CD8-positive, alpha-beta memory T cell (primary cell): ENCODE measurements around the gene JAK3. TPM values are rescaled to one million over a fixed set of nuclear protein-coding genes. Genes with fewer than 3 reads are reported as not detected.

Source experiments
- CTCF ChIA-PET: fragments of 350-600 bp; sonication (Branson Sonifier 250); formaldehyde crosslinking; loops from one replicate; lab custom pipeline; 2021; ENCODE audit warnings: antibody characterized with exemption; lab: Charles Lee
- POLR2A ChIA-PET: fragments of 350-600 bp; sonication (Branson Sonifier 250); formaldehyde crosslinking; loops from one replicate; lab custom pipeline; 2021; ENCODE audit warnings: antibody characterized with exemption; lab: Charles Lee
- DNase-seq, 5 donors: peaks; one replicate each; pipeline versions ENCODE4 v3.0.0 to v3.0.0-alpha.2; 2020 to 2022; ENCODE audit warnings: mixed read lengths in 1 of 5
- H3K27ac ChIP-seq: one replicate; pipeline ENCODE4 v1.7.0; 2013; ENCODE audit warnings: low read depth, mild to moderate bottlenecking, low read length, moderate library complexity
- H3K27me3 ChIP-seq: 2 replicates; pipeline ENCODE4 v1.7.0; 2013; ENCODE audit warnings: low read length, mild to moderate bottlenecking; ENCODE audit not compliant: insufficient read depth, poor library complexity, severe bottlenecking
- H3K36me3 ChIP-seq: 2 replicates; pipeline ENCODE4 v1.7.0; 2013; ENCODE audit warnings: mild to moderate bottlenecking, low read length, moderate library complexity; ENCODE audit not compliant: insufficient read depth
- H3K4me1 ChIP-seq: 2 replicates; pipeline ENCODE4 v1.7.0; 2013; ENCODE audit warnings: mild to moderate bottlenecking, low read length, moderate library complexity; ENCODE audit not compliant: insufficient read depth
- H3K4me3 ChIP-seq: 2 replicates; pipeline ENCODE4 v1.7.0; 2013; ENCODE audit warnings: mild to moderate bottlenecking, low read length
- H3K9me3 ChIP-seq: 2 replicates; pipeline ENCODE4 v1.7.0; 2013; ENCODE audit warnings: mild to moderate bottlenecking, low read length
- H3K27ac Mint-ChIP-seq, 8 donors: one replicate each; pipeline ENCODE4 v1.8.0; 2020 to 2021; ENCODE audit warnings: mixed read lengths in 8 of 8, mild to moderate bottlenecking in 6 of 8, inconsistent platforms in 3 of 8, moderate library complexity in 3 of 8
- H3K27me3 Mint-ChIP-seq, 2 donors: one replicate each; pipeline ENCODE4 v1.8.0; 2020 to 2021; ENCODE audit warnings: mixed read lengths in 2 of 2, mild to moderate bottlenecking in 1 of 2, moderate library complexity in 1 of 2
- H3K36me3 Mint-ChIP-seq, 3 donors: one replicate each; pipeline ENCODE4 v1.8.0; 2020 to 2021; ENCODE audit warnings: mixed read lengths in 3 of 3, inconsistent platforms in 1 of 3, mild to moderate bottlenecking in 1 of 3
- H3K4me1 Mint-ChIP-seq, 3 donors: one replicate each; pipeline ENCODE4 v1.8.0; 2020 to 2021; ENCODE audit warnings: mixed read lengths in 3 of 3, inconsistent platforms in 1 of 3, mild to moderate bottlenecking in 1 of 3
- H3K4me3 Mint-ChIP-seq, 7 donors: one replicate each; pipeline ENCODE4 v1.8.0; 2020 to 2021; ENCODE audit warnings: mixed read lengths in 7 of 7, mild to moderate bottlenecking in 6 of 7, moderate library complexity in 4 of 7, inconsistent platforms in 2 of 7
- H3K9me3 Mint-ChIP-seq, 5 donors: one replicate each; pipeline ENCODE4 v1.8.0; 2020 to 2022; ENCODE audit warnings: mixed read lengths in 5 of 5, mild to moderate bottlenecking in 3 of 5, moderate library complexity in 2 of 5, inconsistent platforms in 1 of 5
- polyA plus RNA-seq: library from polyadenylated mRNA; unstranded; fragments of 300-500 nt; fragmentation: Illumina TruSeq; gene quantifications from one replicate; pipeline ENCODE4 v1.2.3, GENCODE V29; 2021
- total RNA-seq, 2 experiments: library from RNA; stranded (reverse); gene quantifications; one replicate each; pipeline ENCODE4 v1.2.3, GENCODE V29; 2021

The JAK3 gene
- total and polyA plus RNA-seq, 3 experiments from 2014 or later, result 84.0 to 125 (median 119) TPM

DNA sequence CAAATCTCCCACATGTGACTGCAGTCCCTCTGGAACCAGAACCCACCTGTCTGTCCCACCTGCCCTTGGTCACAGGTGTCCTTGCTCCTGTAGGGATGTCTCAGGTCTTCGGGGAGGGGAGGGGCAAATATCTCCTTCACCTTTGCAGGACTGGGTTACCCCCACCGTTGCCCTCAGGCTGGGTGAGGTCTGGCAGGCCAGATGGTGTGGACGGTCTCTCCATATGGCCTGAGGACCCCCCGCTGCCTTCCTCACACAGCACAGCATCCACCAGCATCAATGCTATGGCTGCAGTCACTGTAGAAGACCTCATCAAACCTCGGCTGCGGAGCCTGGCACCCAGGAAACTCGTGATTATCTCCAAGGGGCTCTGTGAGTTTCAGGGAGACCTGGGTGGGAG is 33.9 kb upstream of the JAK3 start:
- CTCF ChIA-PET, result no interaction called here

DNA sequence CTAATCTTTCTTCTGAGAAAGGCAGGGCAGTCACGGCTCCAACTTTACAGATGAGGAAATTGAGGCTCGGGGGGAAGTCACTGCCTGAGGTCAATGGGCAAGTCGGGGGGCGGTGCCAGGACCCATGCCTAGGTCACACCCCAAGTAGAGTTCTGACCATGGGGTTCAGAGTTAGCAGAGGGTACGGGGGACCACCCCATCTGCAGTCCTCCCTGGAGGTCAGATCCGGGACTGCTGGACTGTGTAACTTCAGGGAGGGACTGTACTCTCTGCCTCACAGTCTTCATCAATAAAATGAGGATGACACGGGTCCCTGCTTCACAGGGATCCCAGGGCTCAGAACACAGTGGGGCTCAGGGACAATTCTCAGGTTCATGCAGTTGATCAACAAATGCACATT is 31.7 kb upstream of the JAK3 start:
- CTCF ChIA-PET, result interaction anchor here (0.8 to 1.3 kb wide), 2 partner anchors 20 to 50 kb away, joined by 3 read pairs; partner anchors contain the start of gene RPL18A
- Mint-ChIP-seq H3K4me3 (no peak overlapping the region), H3K27me3 (peaks cover 0 to 1% of the 10 kb centered on the region in 2 donors), H3K9me3 (peaks cover 0 to 2% (median 0%) of the 10 kb centered on the region in 5 donors), H3K27ac (no peak overlapping the region), H3K36me3 (no peaks in the 10 kb centered on the region), H3K4me1 (peaks cover 0 to 3% (median 2%) of the 10 kb centered on the region in 3 donors)
- no peaks in the 10 kb centered on the region for H3K4me1 ChIP-seq
- no peak overlapping the region for H3K27ac ChIP-seq
- H3K27me3 ChIP-seq, result no peaks in the 10 kb centered on the region
- H3K9me3 ChIP-seq, result no peaks in the 10 kb centered on the region
- no peak for DNase-seq
- POLR2A ChIA-PET, result interaction anchor here (0.6 kb wide), 1 partner anchor 185 kb away, joined by 14 read pairs; no protein-coding TSS in a partner anchor
- H3K4me3 ChIP-seq, result no peak overlapping the region
- no peaks in the 10 kb centered on the region for H3K36me3 ChIP-seq

More for the DNA sequence above, 33.9 kb upstream of the JAK3 start:
- Mint-ChIP-seq H3K36me3 (no peaks in the 10 kb centered on the region), H3K4me3 (no peak overlapping the region), H3K4me1 (no peaks in the 10 kb centered on the region), H3K27ac (no peak overlapping the region), H3K9me3 (peaks cover 0 to 2% (median 0%) of the 10 kb centered on the region in 5 donors), H3K27me3 (no peaks in the 10 kb centered on the region)
- H3K9me3 ChIP-seq, result no peaks in the 10 kb centered on the region
- no peaks in the 10 kb centered on the region for H3K27me3 ChIP-seq
- POLR2A ChIA-PET, result no interaction called here
- no peak overlapping the region for H3K27ac ChIP-seq
- no peaks in the 10 kb centered on the region for H3K36me3 ChIP-seq
- H3K4me1 ChIP-seq, result no peaks in the 10 kb centered on the region
- no peak for DNase-seq
- H3K4me3 ChIP-seq, result no peak overlapping the region

- Histone ChIP-seq H3K36me3 (no peaks in the 10 kb centered on the region), H3K9me3 (no peaks in the 10 kb centered on the region), H3K4me1 (peaks cover 12% of the 10 kb centered on the region), H3K27me3 (no peaks in the 10 kb centered on the region), H3K27ac (no peak overlapping the region), H3K4me3 (no peak overlapping the region)
- DNase-seq, result no peak
- CTCF ChIA-PET, result no interaction called here
- H3K27me3 Mint-ChIP-seq, result peaks cover 0 to 1% of the 10 kb centered on the region in 2 donors
- H3K4me3 Mint-ChIP-seq, result no peak overlapping the region
- H3K9me3 Mint-ChIP-seq, result no peaks in the 10 kb centered on the region
- peaks cover 0 to 18% (median 4%) of the 10 kb centered on the region in 3 donors for H3K4me1 Mint-ChIP-seq
- H3K27ac Mint-ChIP-seq, result no peak overlapping the region
- H3K36me3 Mint-ChIP-seq, result no peaks in the 10 kb centered on the region
- POLR2A ChIA-PET, result no interaction called here
These were observed 29.9 kb upstream of the JAK3 start for GRCh38 chr19:17877696-17878095.

GRCh38 chr19:17874758-17875135 is 27.0 kb upstream of the JAK3 start:
- no peaks in the 10 kb centered on the region for H3K36me3 Mint-ChIP-seq
- Histone ChIP-seq H3K36me3 (no peaks in the 10 kb centered on the region), H3K27me3 (no peaks in the 10 kb centered on the region), H3K4me1 (peaks cover 19% of the 10 kb centered on the region), H3K27ac (no peak overlapping the region), H3K9me3 (no peaks in the 10 kb centered on the region), H3K4me3 (no peak overlapping the region)
- peak overlapping the region in 6 of 7 donors; percentile 37 to 74 (median 68) for H3K4me3 Mint-ChIP-seq
- DNase-seq, result no peak
- H3K9me3 Mint-ChIP-seq, result no peaks in the 10 kb centered on the region
- peaks cover 0 to 3% of the 10 kb centered on the region in 2 donors for H3K27me3 Mint-ChIP-seq
- H3K4me1 Mint-ChIP-seq, result peaks cover 0 to 31% (median 6%) of the 10 kb centered on the region in 3 donors
- peak overlapping the region in 2 of 8 donors; percentile 18 to 68 for H3K27ac Mint-ChIP-seq
- ChIA-PET CTCF (interaction anchor here (0.9 kb wide), 1 partner anchor 15 kb away, joined by 3 read pairs; the partner anchor contains the start of gene RPL18A), POLR2A (no interaction called here)

DNA sequence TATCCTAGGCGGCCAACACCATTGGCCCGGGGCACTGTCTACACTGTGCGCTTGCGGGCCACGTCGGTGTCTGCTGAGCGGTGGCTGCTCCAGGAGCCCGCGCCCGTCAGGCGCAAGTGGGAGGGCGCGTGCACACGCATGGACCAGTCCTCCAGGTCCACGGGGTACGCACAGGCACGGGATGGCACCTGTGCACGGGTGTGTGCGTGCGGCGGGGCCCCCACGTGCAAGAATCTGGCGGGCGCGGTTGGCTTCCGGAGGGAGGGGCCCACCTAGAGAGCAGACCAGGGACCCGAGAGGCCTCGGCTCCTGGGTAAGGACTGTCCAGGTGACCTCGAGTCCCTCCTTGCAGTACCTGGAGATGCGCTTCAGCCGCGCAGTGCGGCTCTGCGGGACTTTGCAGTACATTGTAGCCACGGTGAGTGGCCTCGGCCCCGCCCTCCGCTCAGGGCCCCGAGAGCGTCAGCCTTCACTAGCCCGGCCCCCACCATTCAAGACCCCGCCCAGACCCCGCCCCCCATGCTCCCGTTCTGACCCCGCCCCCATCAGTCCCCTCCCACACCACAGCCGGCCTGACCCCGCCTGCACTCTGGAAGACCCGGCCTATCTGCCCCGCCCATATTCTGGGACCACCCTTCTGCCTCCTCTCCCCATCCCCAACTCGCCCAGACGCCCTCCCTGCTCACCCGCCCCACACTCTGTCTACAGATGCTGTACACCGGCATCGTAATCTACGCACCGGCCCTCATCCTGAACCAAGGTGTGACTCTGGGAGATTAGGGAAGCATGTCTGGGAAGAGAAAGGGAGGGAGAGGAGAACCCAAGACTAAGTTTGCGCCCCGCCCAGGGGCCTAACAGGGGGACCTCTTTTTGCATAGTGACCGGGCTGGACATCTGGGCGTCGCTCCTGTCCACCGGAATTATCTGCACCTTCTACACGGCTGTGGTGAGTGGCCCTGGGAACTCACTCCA is 26.3 kb upstream of the JAK3 start:
- H3K27ac ChIP-seq, result no peak overlapping the region
- H3K27ac Mint-ChIP-seq, result peak overlapping the region in 4 of 8 donors; percentile 18 to 76 (median 64)
- H3K27me3 ChIP-seq, result no peaks in the 10 kb centered on the region
- H3K4me3 Mint-ChIP-seq, result peak overlapping the region; percentile 69 to 85 (median 77)
- CTCF ChIA-PET, result interaction anchor here (0.9 to 4.2 kb wide), 2 partner anchors 14 to 15 kb away, joined by 3 to 21 read pairs; partner anchors contain the start of gene RPL18A
- POLR2A ChIA-PET, result no interaction called here
- DNase-seq, result peak; percentile 47 to 75 (median 57)
- peaks cover 0 to 3% of the 10 kb centered on the region in 2 donors for H3K27me3 Mint-ChIP-seq
- peaks cover 19% of the 10 kb centered on the region for H3K4me1 ChIP-seq
- no peaks in the 10 kb centered on the region for H3K9me3 Mint-ChIP-seq
- no peaks in the 10 kb centered on the region for H3K9me3 ChIP-seq
- no peaks in the 10 kb centered on the region for H3K36me3 Mint-ChIP-seq
- H3K4me3 ChIP-seq, result peak overlapping the region; percentile 61
- no peaks in the 10 kb centered on the region for H3K36me3 ChIP-seq
- peaks cover 0 to 31% (median 6%) of the 10 kb centered on the region in 3 donors for H3K4me1 Mint-ChIP-seq

DNA sequence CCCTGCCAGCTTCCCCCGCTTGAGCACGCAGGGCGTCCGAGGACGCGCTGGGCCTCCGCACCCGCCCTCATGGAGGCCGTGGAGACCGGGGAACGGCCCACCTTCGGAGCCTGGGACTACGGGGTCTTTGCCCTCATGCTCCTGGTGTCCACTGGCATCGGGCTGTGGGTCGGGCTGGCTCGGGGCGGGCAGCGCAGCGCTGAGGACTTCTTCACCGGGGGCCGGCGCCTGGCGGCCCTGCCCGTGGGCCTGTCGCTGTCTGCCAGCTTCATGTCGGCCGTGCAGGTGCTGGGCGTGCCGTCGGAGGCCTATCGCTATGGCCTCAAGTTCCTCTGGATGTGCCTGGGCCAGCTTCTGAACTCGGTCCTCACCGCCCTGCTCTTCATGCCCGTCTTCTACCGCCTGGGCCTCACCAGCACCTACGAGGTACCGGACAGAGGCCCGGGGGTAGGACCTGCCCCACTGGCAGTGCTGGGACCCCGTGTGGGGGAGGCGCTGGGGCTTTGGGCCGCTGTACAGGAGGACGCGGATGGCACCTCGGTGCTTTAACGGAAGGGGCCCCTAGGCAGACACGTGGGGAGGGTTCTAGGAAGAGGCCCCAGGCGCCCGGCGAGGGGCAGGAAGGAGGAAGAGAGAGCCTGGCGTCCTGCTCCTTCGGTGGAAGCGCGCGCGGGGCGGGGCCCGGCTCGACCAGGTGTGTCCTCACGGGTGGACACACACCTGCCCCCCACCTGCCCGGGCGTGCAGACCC is 24.6 kb upstream of the JAK3 start:
- no peaks in the 10 kb centered on the region for H3K36me3 Mint-ChIP-seq
- H3K9me3 Mint-ChIP-seq, result no peaks in the 10 kb centered on the region
- H3K27me3 ChIP-seq, result no peaks in the 10 kb centered on the region
- ChIA-PET POLR2A (interaction anchor here (2.8 kb wide), 1 partner anchor 13 kb away, joined by 15 read pairs; the partner anchor contains the start of gene RPL18A), CTCF (interaction anchor here (0.5 to 4.2 kb wide), 3 partner anchors 13 to 954 kb away, joined by 3 to 21 read pairs (median 5); partner anchors contain the start of genes CCDC124 and RPL18A)
- peaks cover 19% of the 10 kb centered on the region for H3K4me1 ChIP-seq
- H3K4me1 Mint-ChIP-seq, result peaks cover 0 to 31% (median 6%) of the 10 kb centered on the region in 3 donors
- peak overlapping the region; percentile 35 to 90 (median 58) for H3K4me3 Mint-ChIP-seq
- peak in 1 of 5 donors; percentile 35 for DNase-seq
- no peaks in the 10 kb centered on the region for H3K9me3 ChIP-seq
- peaks cover 0 to 3% of the 10 kb centered on the region in 2 donors for H3K27me3 Mint-ChIP-seq
- H3K4me3 ChIP-seq, result peak overlapping the region; percentile 61
- peak overlapping the region in 1 of 8 donors; percentile 63 for H3K27ac Mint-ChIP-seq
- no peaks in the 10 kb centered on the region for H3K36me3 ChIP-seq
- H3K27ac ChIP-seq, result no peak overlapping the region

- Histone ChIP-seq H3K4me3 (peak within 1 kb of the TSS; percentile 61), H3K36me3 (no peaks in the 10 kb centered on the region), H3K27me3 (no peaks in the 10 kb centered on the region), H3K27ac (no peak within 1 kb of the TSS), H3K9me3 (no peaks in the 10 kb centered on the region), H3K4me1 (peaks cover 19% of the 10 kb centered on the region)
- DNase-seq, result peak in 1 of 5 donors; percentile 28
- H3K4me1 Mint-ChIP-seq, result peaks cover 0 to 31% (median 6%) of the 10 kb centered on the region in 3 donors
- ChIA-PET POLR2A (interaction anchor here (2.8 kb wide), 1 partner anchor 12 kb away, joined by 15 read pairs; the partner anchor contains the start of gene RPL18A), CTCF (interaction anchor here (1.1 to 4.2 kb wide), 2 partner anchors 12 to 61 kb away, joined by 5 to 21 read pairs; partner anchors contain the start of genes CCDC124 and RPL18A)
- H3K4me3 Mint-ChIP-seq, result peak within 1 kb of the TSS; percentile 50 to 90 (median 73)
- H3K36me3 Mint-ChIP-seq, result no peaks in the 10 kb centered on the region
- no peak within 1 kb of the TSS for H3K27ac Mint-ChIP-seq
- no peaks in the 10 kb centered on the region for H3K9me3 Mint-ChIP-seq
- peaks cover 0 to 3% of the 10 kb centered on the region in 2 donors for H3K27me3 Mint-ChIP-seq
These were observed 24.1 kb upstream of the JAK3 start, which contains the start of gene SLC5A5 for GRCh38 chr19:17871878-17872250. SLC5A5 (plus strand) TSS chr19:17871945; CDS start chr19:17872320, 375 bp downstream.
